ENCODE measurements around the gene TRMU. TPM values are rescaled to one million over a fixed set of nuclear protein-coding genes. Genes with fewer than 3 reads are reported as not detected.
A peak's percentile ranks its signal among the peaks of the same experiment; 100 is the strongest.

Gene TRMU
- total RNA-seq, 4 donors from 2014 or later = 35.2 to 101 (median 83.3) TPM

DNA sequence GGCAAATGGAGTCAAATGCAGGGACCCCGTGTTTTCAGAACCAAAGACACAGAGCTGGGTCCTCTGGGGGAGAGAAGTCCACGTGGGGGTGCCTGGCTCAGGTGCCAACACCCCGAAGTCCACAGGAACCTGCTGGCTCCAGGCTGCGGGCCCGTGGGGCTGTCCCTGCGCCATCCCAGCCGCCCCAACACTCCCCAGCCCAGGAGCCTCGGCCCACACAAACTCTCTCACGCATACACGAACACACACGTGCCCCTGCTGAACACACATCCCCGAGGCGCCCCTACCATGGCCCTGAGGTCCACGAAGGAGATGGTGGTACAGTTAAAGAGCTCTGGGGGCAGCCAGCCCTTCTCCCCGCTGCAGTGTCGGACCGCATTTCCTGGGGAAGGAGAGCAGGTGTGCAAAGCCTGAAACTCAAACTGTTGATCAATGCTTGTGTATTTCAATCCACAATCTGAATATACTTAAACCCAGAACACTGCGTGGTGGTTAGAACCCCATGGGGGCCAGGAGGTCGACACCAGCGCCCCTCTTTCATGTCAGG, 54.7 kb downstream of the TRMU start:
- Histone ChIP-seq H3K4me3 (no peak overlapping the region), H3K9me3 (no peaks in the 10 kb centered on the region), H3K4me1 (no peaks in the 10 kb centered on the region), H3K36me3 (no peaks in the 10 kb centered on the region), H3K27me3 (no peaks in the 10 kb centered on the region), H3K27ac (no peak overlapping the region)
- DNase-seq = no peak
- TF ChIP-seq POLR2A (IDR thresholded peaks at IDR 0.05) (no peak), CTCF (IDR thresholded peaks at IDR 0.05) (no peak)

DNA sequence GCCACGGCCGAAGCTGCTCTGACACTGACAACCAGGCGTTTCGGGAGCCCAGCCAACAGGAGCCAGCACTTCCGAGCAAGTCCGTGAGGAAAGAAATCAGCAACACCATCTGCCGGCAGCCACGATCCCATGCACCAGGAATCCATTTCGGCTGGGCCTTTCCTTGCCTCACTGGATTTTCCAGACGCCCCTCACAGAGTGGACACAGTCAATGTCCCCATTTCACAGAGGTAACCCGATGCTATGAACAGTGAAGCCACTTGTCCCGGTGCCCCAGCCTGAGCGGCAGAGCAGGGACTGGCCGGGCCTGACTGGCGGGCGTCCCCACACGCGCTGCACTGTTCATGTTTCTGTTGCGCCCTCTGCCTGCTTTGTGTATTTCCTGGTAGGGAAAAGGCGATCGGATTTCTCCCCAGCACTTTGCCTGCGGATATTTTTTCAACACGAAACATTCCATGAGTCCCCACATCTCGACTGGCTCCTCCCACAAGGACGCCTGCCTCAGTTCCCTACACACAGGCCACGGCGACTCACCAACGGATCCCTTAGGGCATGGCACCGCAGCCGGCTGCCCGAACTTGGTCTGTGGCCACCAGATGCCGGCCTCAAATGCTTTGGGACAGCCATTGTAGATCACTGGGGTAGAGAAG, 55.3 kb downstream of the TRMU start:
- no peaks in the 10 kb centered on the region for H3K27me3 ChIP-seq
- TF ChIP-seq CTCF (IDR thresholded peaks at IDR 0.05) (peak in 4 of 6 experiments; percentile 31 to 69 (median 60)), POLR2A (IDR thresholded peaks at IDR 0.05) (no peak)
- peak overlapping the region in 2 of 4 donors; percentile 19 to 29 for H3K4me3 ChIP-seq
- no peaks in the 10 kb centered on the region for H3K4me1 ChIP-seq
- H3K36me3 ChIP-seq = no peaks in the 10 kb centered on the region
- peak in 2 of 3 donors; percentile 59 to 69 for DNase-seq
- no peaks in the 10 kb centered on the region for H3K9me3 ChIP-seq
- H3K27ac ChIP-seq = no peak overlapping the region

DNA sequence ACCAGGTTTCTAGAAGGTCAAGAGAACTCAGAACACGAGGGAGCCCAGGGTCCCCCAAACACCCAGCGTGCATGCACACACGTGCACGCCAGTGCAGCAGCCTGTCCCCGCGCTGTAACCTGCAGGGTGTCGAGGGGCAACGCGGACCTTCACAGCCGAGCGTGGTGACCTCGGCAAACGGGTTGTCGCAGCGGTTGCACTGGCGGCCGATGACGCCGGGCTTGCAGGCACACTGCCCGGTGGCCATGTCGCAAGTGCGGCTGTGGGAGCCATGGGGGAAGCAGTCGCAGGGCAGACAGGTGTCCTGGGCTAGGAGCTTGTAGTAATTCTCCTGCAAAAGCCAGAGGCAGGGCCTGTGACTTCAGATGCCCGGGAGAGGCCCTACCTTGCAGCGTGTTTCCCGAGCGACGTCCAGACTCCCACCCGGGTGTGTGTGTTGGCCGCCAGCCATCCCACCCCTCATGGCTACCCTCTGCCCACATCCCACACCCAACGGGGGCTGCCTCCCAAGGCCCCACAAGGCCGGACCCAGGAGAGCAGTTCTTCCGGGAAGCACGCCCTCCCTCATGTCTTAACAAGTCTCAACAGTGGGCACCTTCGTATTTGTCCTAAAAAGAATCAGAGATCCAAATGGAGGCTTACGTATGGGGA, 56.1 kb downstream of the TRMU start:
- Histone ChIP-seq H3K4me1 (no peaks in the 10 kb centered on the region), H3K9me3 (no peaks in the 10 kb centered on the region), H3K36me3 (no peaks in the 10 kb centered on the region), H3K27ac (no peak overlapping the region), H3K4me3 (no peak overlapping the region), H3K27me3 (no peaks in the 10 kb centered on the region)
- no peak for TF ChIP-seq CTCF (IDR thresholded peaks at IDR 0.05)
- no peak for TF ChIP-seq POLR2A (IDR thresholded peaks at IDR 0.05)
- no peak for DNase-seq

- Histone ChIP-seq H3K27me3 (no peaks in the 10 kb centered on the region), H3K36me3 (no peaks in the 10 kb centered on the region), H3K4me1 (no peaks in the 10 kb centered on the region), H3K27ac (no peak overlapping the region), H3K9me3 (no peaks in the 10 kb centered on the region), H3K4me3 (no peak overlapping the region)
- TF ChIP-seq CTCF (IDR thresholded peaks at IDR 0.05) (no peak), POLR2A (IDR thresholded peaks at IDR 0.05) (no peak)
- DNase-seq = no peak
These were observed 56.8 kb downstream of the TRMU start for GRCh38 chr22:46392137-46392844.

DNA sequence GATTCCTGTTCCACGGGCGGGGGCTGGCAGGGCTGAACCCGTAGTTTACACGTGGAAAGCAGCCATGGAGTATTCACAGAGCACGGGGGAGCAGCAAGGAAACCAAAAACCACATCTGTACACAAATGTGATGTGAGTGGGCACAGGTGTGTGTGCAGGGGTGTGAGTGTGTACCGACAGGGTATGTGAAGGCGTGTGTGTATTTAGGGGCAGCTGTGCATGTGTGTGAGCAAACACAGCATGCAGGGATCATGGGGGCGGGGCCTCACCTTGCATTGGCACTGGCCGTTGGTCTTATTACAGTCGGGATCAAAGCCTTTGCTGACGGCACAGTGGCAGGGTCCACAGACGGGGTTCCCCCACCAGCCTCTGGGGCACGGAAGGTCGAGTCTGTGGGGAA, 58.4 kb downstream of the TRMU start:
- no peaks in the 10 kb centered on the region for H3K4me1 ChIP-seq
- DNase-seq = no peak
- no peak overlapping the region for H3K4me3 ChIP-seq
- H3K9me3 ChIP-seq = no peaks in the 10 kb centered on the region
- no peaks in the 10 kb centered on the region for H3K27me3 ChIP-seq
- no peaks in the 10 kb centered on the region for H3K36me3 ChIP-seq
- no peak for TF ChIP-seq CTCF (IDR thresholded peaks at IDR 0.05)
- TF ChIP-seq POLR2A (IDR thresholded peaks at IDR 0.05) = no peak
- no peak overlapping the region for H3K27ac ChIP-seq
